H1 (cell line): ENCODE measurements around the gene DMAC2L. TPM values are rescaled to one million over a fixed set of nuclear protein-coding genes. Genes with fewer than 3 reads are reported as not detected.

ENCODE experiments used
- CTCF ChIA-PET: fragments of 300-600 bp; sonication (Branson Sonifier 250); formaldehyde crosslinking; loops from one replicate; lab custom pipeline; 2021; ENCODE audit not compliant: partially characterized antibody; lab: Charles Lee
- POLR2A ChIA-PET: fragments of 300-600 bp; sonication (Branson Sonifier 250); formaldehyde crosslinking; loops from one replicate; lab custom pipeline; 2021; ENCODE audit warnings: inconsistent platforms; ENCODE audit not compliant: partially characterized antibody; lab: Charles Lee
- DNase-seq, 2 experiments: peaks; one replicate each; pipeline versions ENCODE4 v3.0.0 to v3.0.0-alpha.2; 2010 to 2022; ENCODE audit warnings: low spot score in 2 of 2, low read depth in 1 of 2, mixed read lengths in 1 of 2
- FAIRE-seq: peaks from 2 replicates; lab custom pipeline; 2011; peaks lifted over from hg19 to GRCh38; lab: Jason Lieb, UNC
- H2AFZ ChIP-seq: 2 replicates; pipeline ENCODE4 v1.8.1; 2012; ENCODE audit warnings: low read length, inconsistent platforms
- H2AK5ac ChIP-seq: 2 replicates; pipeline ENCODE4 v1.6.1; 2013; ENCODE audit warnings: low read depth, low read length
- H2BK120ac ChIP-seq: replicated peaks from 2 replicates; pipeline ENCODE3; 2013; ENCODE audit warnings: low read depth, low read length, inconsistent platforms
- H2BK12ac ChIP-seq: 2 replicates; pipeline ENCODE4 v1.6.1; 2013; ENCODE audit warnings: low read depth, low read length
- H2BK15ac ChIP-seq: 2 replicates; pipeline ENCODE4 v1.6.1; 2013; ENCODE audit warnings: low read length
- H2BK20ac ChIP-seq: 2 replicates; pipeline ENCODE4 v1.6.1; 2013; ENCODE audit warnings: low read length
- H2BK5ac ChIP-seq: 2 replicates; pipeline ENCODE4 v1.6.1; 2013; ENCODE audit warnings: low read depth, low read length
- H3K14ac ChIP-seq: 2 replicates; pipeline ENCODE4 v1.6.1; 2013; ENCODE audit warnings: inconsistent platforms; ENCODE audit not compliant: insufficient read length
- H3K18ac ChIP-seq: 2 replicates; pipeline ENCODE4 v1.6.1; 2013; ENCODE audit warnings: low read length; ENCODE audit errors: extremely low read depth
- H3K23ac ChIP-seq: 2 replicates; pipeline ENCODE4 v1.6.1; 2013; ENCODE audit warnings: inconsistent platforms; ENCODE audit not compliant: insufficient read length
- H3K23me2 ChIP-seq: 2 replicates; pipeline ENCODE4 v1.6.1; 2013; ENCODE audit warnings: low read depth, low read length
- H3K27ac ChIP-seq: 2 replicates; pipeline ENCODE4 v1.6.1; 2011; ENCODE audit warnings: low read depth, low read length, inconsistent platforms
- H3K27me3 ChIP-seq, 4 experiments: replicated peaks in 1 of 4; 1 replicate in 1 of 4; 2 replicates in 3 of 4; pipeline versions ENCODE4 v1.6.1 to v1.8.1; 2011 to 2013; ENCODE audit warnings: low read length in 3 of 4, mild to moderate bottlenecking in 3 of 4, inconsistent platforms in 2 of 4, mixed read lengths in 2 of 4, moderate library complexity in 1 of 4; ENCODE audit not compliant: control insufficient read depth in 3 of 4, insufficient read depth in 3 of 4; ENCODE audit errors: extremely low read depth in 1 of 4
- H3K36me3 ChIP-seq, 4 experiments: 2 replicates each; pipeline versions ENCODE4 v1.6.1 to v1.8.1; 2011 to 2013; ENCODE audit warnings: mild to moderate bottlenecking in 4 of 4, low read length in 3 of 4, moderate library complexity in 2 of 4, control low read depth in 1 of 4, inconsistent platforms in 1 of 4; ENCODE audit not compliant: insufficient read depth in 4 of 4, control insufficient read depth in 2 of 4
- H3K4ac ChIP-seq: replicated peaks from 2 replicates; pipeline ENCODE3; 2013; ENCODE audit warnings: low read length, low read depth, mixed read lengths, inconsistent platforms; ENCODE audit not compliant: insufficient read length
- H3K4me1 ChIP-seq, 4 experiments: replicated peaks in 1 of 4; 1 replicate in 1 of 4; 2 replicates in 3 of 4; pipeline versions ENCODE4 v1.6.1 to v1.8.1; 2011 to 2013; ENCODE audit warnings: low read length in 3 of 4, inconsistent platforms in 2 of 4, mixed read lengths in 1 of 4; ENCODE audit not compliant: insufficient read depth in 4 of 4, control insufficient read depth in 3 of 4
- H3K4me2 ChIP-seq, 2 experiments: 2 replicates each; pipeline versions ENCODE4 v1.6.1 to v1.8.1; 2011 to 2013; ENCODE audit warnings: low read depth in 2 of 2, low read length in 2 of 2, control low read depth in 1 of 2, inconsistent platforms in 1 of 2, mild to moderate bottlenecking in 1 of 2; ENCODE audit not compliant: insufficient read depth in 1 of 2
- H3K4me3 ChIP-seq, 4 experiments: fragments of 200-600, 300-600 bp in 1 of 4; sonication (generic), shearing (Covaris generic), sonication (Bioruptor Twin) in 1 of 4; 2 replicates each; pipeline versions ENCODE4 v1.5.1 to v1.8.1; 2011 to 2016; ENCODE audit warnings: low read length in 4 of 4, low read depth in 3 of 4, control low read depth in 2 of 4, inconsistent platforms in 2 of 4, mild to moderate bottlenecking in 2 of 4, mixed read lengths in 1 of 4, moderate library complexity in 1 of 4; ENCODE audit not compliant: insufficient read depth in 2 of 4; ENCODE audit errors: extremely low read depth in 1 of 4
- H3K56ac ChIP-seq: replicated peaks from 2 replicates; pipeline ENCODE3; 2013; ENCODE audit warnings: low read depth, mild to moderate bottlenecking, mixed read lengths, low read length, inconsistent platforms; ENCODE audit not compliant: insufficient read length
- H3K79me1 ChIP-seq: 2 replicates; pipeline ENCODE4 v1.6.1; 2013; ENCODE audit warnings: low read depth, low read length, control low read depth
- H3K79me2 ChIP-seq, 2 experiments: 2 replicates each; pipeline versions ENCODE4 v1.6.1 to v1.8.1; 2012 to 2013; ENCODE audit warnings: low read length in 2 of 2, mild to moderate bottlenecking in 2 of 2, inconsistent platforms in 1 of 2; ENCODE audit not compliant: insufficient read depth in 2 of 2, control insufficient read depth in 1 of 2
- H3K9ac ChIP-seq, 4 experiments: replicated peaks in 1 of 4; 1 replicate in 1 of 4; 2 replicates in 3 of 4; pipeline versions ENCODE4 v1.6.1 to v1.8.1; 2011 to 2013; ENCODE audit warnings: low read depth in 3 of 4, low read length in 3 of 4, control low read depth in 2 of 4, mild to moderate bottlenecking in 2 of 4, moderate library complexity in 2 of 4, inconsistent platforms in 1 of 4; ENCODE audit errors: extremely low read depth in 1 of 4
- H3K9me3 ChIP-seq, 2 experiments: 2 replicates each; pipeline versions ENCODE4 v1.6.1 to v1.8.1; 2012 to 2013; ENCODE audit warnings: mild to moderate bottlenecking in 2 of 2, moderate library complexity in 2 of 2, control low read depth in 1 of 2, inconsistent platforms in 1 of 2, low read depth in 1 of 2, low read length in 1 of 2, mixed read lengths in 1 of 2; ENCODE audit not compliant: insufficient read depth in 2 of 2
- H4K20me1 ChIP-seq, 2 experiments: replicated peaks in 1 of 2; 2 replicates each; pipeline versions ENCODE3 to v1.8.1; 2011 to 2013; ENCODE audit warnings: inconsistent platforms in 2 of 2, low read length in 2 of 2, mild to moderate bottlenecking in 1 of 2; ENCODE audit not compliant: insufficient read depth in 2 of 2, control insufficient read depth in 1 of 2
- H4K5ac ChIP-seq: 2 replicates; pipeline ENCODE4 v1.6.1; 2013; ENCODE audit warnings: low read length, low read depth, mixed read lengths, inconsistent platforms; ENCODE audit not compliant: insufficient read length
- H4K8ac ChIP-seq: 2 replicates; pipeline ENCODE4 v1.8.0; 2013; ENCODE audit warnings: mild to moderate bottlenecking, moderate library complexity, low read length, inconsistent platforms; ENCODE audit not compliant: insufficient read depth; ENCODE audit errors: extremely low read depth
- H4K91ac ChIP-seq: replicated peaks from 2 replicates; pipeline ENCODE3; 2013; ENCODE audit warnings: low read length, mixed read lengths, inconsistent platforms; ENCODE audit not compliant: insufficient read length
- CEBPB ChIP-seq: IDR thresholded peaks from 2 replicates; pipeline ENCODE4 v1.6.1; 2012; ENCODE audit warnings: low read depth, low read length
- KDM4A ChIP-seq: IDR thresholded peaks from one replicate; pipeline ENCODE4 v1.7.1; 2012; ENCODE audit warnings: low read depth, mild to moderate bottlenecking, moderate library complexity, low read length, inconsistent platforms; ENCODE audit not compliant: severe bottlenecking
- PHF8 ChIP-seq: fragments of 200-600 bp; sonication (generic); conservative IDR thresholded peaks from 2 replicates; pipeline ENCODE4 v1.7.1; 2012; ENCODE audit warnings: low read depth, mild to moderate bottlenecking, inconsistent platforms, low read length, moderate library complexity
- RFX5 ChIP-seq: IDR thresholded peaks from 2 replicates; pipeline ENCODE4 v1.6.1; 2011; ENCODE audit warnings: low read depth, low read length, improper control_type of control experiment, borderline replicate concordance
- SAP30 ChIP-seq: fragments of 300-600 bp; sonication (generic); IDR thresholded peaks from 2 replicates; pipeline ENCODE4 v1.7.1; 2012; ENCODE audit warnings: low read length, moderate library complexity, mild to moderate bottlenecking, inconsistent platforms; ENCODE audit not compliant: insufficient read depth, insufficient replicate concordance
- SUZ12 ChIP-seq: fragments of 200-600 bp; sonication (generic); IDR thresholded peaks from 2 replicates; pipeline ENCODE4 v1.6.1; 2012; ENCODE audit warnings: mild to moderate bottlenecking, inconsistent platforms, low read length, moderate library complexity, mixed read lengths
- TBP ChIP-seq: IDR thresholded peaks from 2 replicates; pipeline ENCODE4 v1.6.1; 2011; ENCODE audit warnings: low read depth, low read length, improper control_type of control experiment
- TCF12 ChIP-seq: IDR thresholded peaks from 2 replicates; pipeline ENCODE4 v1.6.1; 2011; ENCODE audit warnings: low read depth, mild to moderate bottlenecking, low read length
- WGBS, 2 experiments: shearing (Covaris generic) in 1 of 2; methylation state at CpG; one replicate each; pipeline versions ENCODE4 v1.1.6 to v1.1.7; 2013 to 2015; ENCODE audit warnings: low lambda C conversion rate in 2 of 2, mixed read lengths in 2 of 2, inconsistent platforms in 1 of 2, low coverage in 1 of 2, missing lambda C conversion rate in 1 of 2; ENCODE audit not compliant: insufficient replicate concordance in 2 of 2, insufficient coverage in 1 of 2, insufficient read length in 1 of 2; ENCODE audit errors: extremely low coverage in 1 of 2, missing lambda C conversion rate in 1 of 2; 5-methylcytosine and 5-hydroxymethylcytosine counted together
- long read RNA-seq, 2 experiments: library from RNA in 1 of 2; library from capped mRNA in 1 of 2; stranded (forward); transcript quantifications; one replicate each; pipeline ENCODE4 v2.0.0, GENCODE V29; 2021; ENCODE audit warnings: inconsistent platforms in 1 of 2
- polyA minus RNA-seq, 3 experiments: library from RNA; depleted of rRNA, polyadenylated mRNA; stranded (reverse); fragments of >200 nt; gene quantifications; 1 replicate in 2 of 3; 2 replicates in 1 of 3; pipeline ENCODE4 v1.2.3, GENCODE V29; 2011
- polyA plus RNA-seq, 7 experiments: library from polyadenylated mRNA; depleted of rRNA in 3 of 7; stranded (reverse) in 5 of 7; unstranded in 2 of 7; fragments of >200 nt in 5 of 7; fragments of 200-250 nt in 2 of 7; gene quantifications; 1 replicate in 5 of 7; 2 replicates in 1 of 7; 4 replicates in 1 of 7; pipeline versions ENCODE4 v1.2.1 to v1.2.3, GENCODE V29; 2011 to 2013; ENCODE audit warnings: missing spikeins in 2 of 7, mixed read lengths in 2 of 7
- total RNA-seq: library from RNA; stranded (reverse); fragmentation: NEBNext Ultra II Directional; extraction: Animal tissue kit (Norgen Biotek cat#: 25700); gene quantifications from 2 replicates; pipeline ENCODE4 v1.2.1, GENCODE V29; 2021

The DMAC2L gene
- total RNA-seq (19.7 and 20.3 TPM in 2 replicates), polyA plus RNA-seq (2011; rRNA removed) (22.5 and 28.9 TPM in 2 replicates), polyA minus RNA-seq (2011; rRNA and poly(A)+ RNA removed) (18.0 TPM in 2 replicates)
- 27.4 TPM for polyA plus RNA-seq (2011; cell fraction: cytosol; rRNA removed)
- 11.4 TPM for polyA plus RNA-seq (2011; cell fraction: nucleus; rRNA removed)
- 15.5 to 22.3 TPM (median 21.3 TPM) in 4 replicates for polyA plus RNA-seq (2012, experiment 1 of 2)
- 10.7 TPM for polyA plus RNA-seq (2012, experiment 2 of 2)
- polyA plus RNA-seq (2013, experiment 1 of 2): 10.4 TPM
- polyA plus RNA-seq (2013, experiment 2 of 2): 9.7 TPM
- 8.8 TPM for polyA minus RNA-seq (2011; cell fraction: cytosol; rRNA and poly(A)+ RNA removed)
- polyA minus RNA-seq (2011; cell fraction: nucleus; rRNA and poly(A)+ RNA removed): 21.5 TPM
- long read RNA-seq, experiment 1, transcript ATP5S-207 (5 exons, 2,008 nt): major isoform, 5 of 21 reads
- long read RNA-seq, experiment 1, partial matches to known transcripts: 6 of 21 reads
- long read RNA-seq, experiment 1, other reads (novel, unspliced or antisense): 9 of 21 reads
- long read RNA-seq, experiment 2, transcript ATP5S-207 (5 exons, 2,008 nt): major isoform, 14 of 25 reads
- long read RNA-seq, experiment 2, partial matches to known transcripts: 5 of 25 reads
- long read RNA-seq, experiment 2, other reads (novel, unspliced or antisense): 6 of 25 reads

GRCh38 chr14:50311972-50312733, at the start of gene DMAC2L, which contains the start of gene L2HGDH:
TSS of gene DMAC2L (plus strand) at chr14:50312324. CDS start at chr14:50321488, 9,164 bp downstream.
TSS of gene L2HGDH (minus strand) at chr14:50312229. CDS start at chr14:50312150, 79 bp downstream.
- Histone ChIP-seq H2BK120ac (no peak within 1 kb of the TSS), H3K56ac (peak within 1 kb of the TSS; percentile 98), H2AFZ (peak within 1 kb of the TSS; percentile 82), H3K4me1 (peaks cover 0 to 5% (median 1%) of the 10 kb centered on the region in 4 experiments; a peak in 3 of 7 replicates), H3K27ac (peak within 1 kb of the TSS; percentile 90), H4K20me1 (peaks cover 0 to 1% of the 10 kb centered on the region in 2 experiments), H4K8ac (peak within 1 kb of the TSS; percentile 98), H2BK12ac (0 out of 2 replicates have a peak within 1 kb of the TSS, but pooled peaks have one; percentile 60), H3K23ac (no peak within 1 kb of the TSS), H4K91ac (peak within 1 kb of the TSS; percentile 94), H3K4ac (peak within 1 kb of the TSS; percentile 78), H3K9me3 (no peaks in the 10 kb centered on the region; a peak in 2 of 4 replicates), H3K4me3 (peak within 1 kb of the TSS; percentile 83 to 91 (median 86)), H2BK5ac (peak within 1 kb of the TSS; percentile 95), H3K36me3 (peaks cover 2 to 6% (median 5%) of the 10 kb centered on the region in 4 experiments; a peak in 3 of 8 replicates), H2BK20ac (no peak within 1 kb of the TSS), H3K27me3 (no peaks in the 10 kb centered on the region), H2BK15ac (peak within 1 kb of the TSS; percentile 97; the same call in 1 of the 2 replicates), H3K23me2 (no peaks in the 10 kb centered on the region; the same call in 1 of the 2 replicates), H2AK5ac (no peak within 1 kb of the TSS), H3K79me1 (no peaks in the 10 kb centered on the region; the same call in 1 of the 2 replicates), H3K18ac (peak within 1 kb of the TSS; percentile 99), H4K5ac (peak within 1 kb of the TSS; percentile 95), H3K14ac (no peak within 1 kb of the TSS), H3K79me2 (peaks cover 2 to 61% of the 10 kb centered on the region in 2 experiments; a peak in 3 of 4 replicates), H3K4me2 (peak within 1 kb of the TSS; percentile 85 to 88), H3K9ac (peak within 1 kb of the TSS; percentile 79 to 87 (median 84))
- WGBS, 2 experiments: 1% methylated on average over 42 of the region's 83 CpGs; no CpG with 5 or more reads in 1 of the 2 experiments
- ChIA-PET CTCF (interaction anchor here (0.8 to 3.1 kb wide), 6 partner anchors 9 to 192 kb away, joined by 3 to 13 read pairs (median 3); no protein-coding TSS in a partner anchor), POLR2A (interaction anchor here (0.7 to 2.1 kb wide), 15 partner anchors 9 to 571 kb away, joined by 3 to 10 read pairs (median 4); partner anchors contain the start of gene CDKL1)
- DNase-seq (peak; percentile 84 to 95), FAIRE-seq (no peak)
- peak; percentile 96 for TF ChIP-seq KDM4A
- no peak for TF ChIP-seq RFX5
- TF ChIP-seq TCF12: 0 out of 2 replicates have a peak, but pooled peaks have one; percentile 33
- no peak for TF ChIP-seq SUZ12
- TF ChIP-seq CEBPB: no peak
- TF ChIP-seq TBP: peak; percentile 71
- no peak for TF ChIP-seq SAP30
- TF ChIP-seq PHF8: peak; percentile 97
